ENCODE results near the gene CEP41.

CEP41 gene

GRCh38 chr7:130413201-130413600, 27.6 kb downstream of the CEP41 start:
- no peak overlapping the region for H3K4me3 ChIP-seq (ENCODE audit: low read depth, low read length)
- no peak for DNase-seq (ENCODE audit: low read depth)
- no peak for TF ChIP-seq MYC (IDR thresholded peaks at IDR 0.05; ENCODE audit: low read depth, low read length)

- H3K4me3 ChIP-seq (ENCODE audit: low read depth, low read length) = no peak overlapping the region
- TF ChIP-seq MYC (IDR thresholded peaks at IDR 0.05; ENCODE audit: low read depth, low read length) (no peak), CTCF (IDR thresholded peaks at IDR 0.05; ENCODE audit: low read depth, low read length) (no peak), POLR2A (IDR thresholded peaks at IDR 0.05; ENCODE audit: extremely low read depth, insufficient read length) (no peak), MAX (IDR thresholded peaks at IDR 0.05; ENCODE audit: low read depth, low read length) (no peak)
- DNase-seq (ENCODE audit: low read depth) = no peak
Measured at GRCh38 chr7:130410868-130411541, 29.8 kb downstream of the CEP41 start.

GRCh38 chr7:130409712-130410072, 31.1 kb downstream of the CEP41 start:
- no peak for DNase-seq (ENCODE audit: low read depth)
- H3K4me3 ChIP-seq (ENCODE audit: low read depth, low read length) = no peak overlapping the region
- TF ChIP-seq MAX (IDR thresholded peaks at IDR 0.05; ENCODE audit: low read depth, low read length) (no peak), MYC (IDR thresholded peaks at IDR 0.05; ENCODE audit: low read depth, low read length) (no peak), CTCF (IDR thresholded peaks at IDR 0.05; ENCODE audit: low read depth, low read length) (no peak), POLR2A (IDR thresholded peaks at IDR 0.05; ENCODE audit: extremely low read depth, insufficient read length) (no peak)

- no peak overlapping the region for H3K4me3 ChIP-seq (ENCODE audit: low read depth, low read length)
- TF ChIP-seq CTCF (IDR thresholded peaks at IDR 0.05; ENCODE audit: low read depth, low read length) = no peak
- no peak for TF ChIP-seq MYC (IDR thresholded peaks at IDR 0.05; ENCODE audit: low read depth, low read length)
- TF ChIP-seq POLR2A (IDR thresholded peaks at IDR 0.05; ENCODE audit: extremely low read depth, insufficient read length) = no peak
- TF ChIP-seq MAX (IDR thresholded peaks at IDR 0.05; ENCODE audit: low read depth, low read length) = no peak
- no peak for DNase-seq (ENCODE audit: low read depth)
Measured at GRCh38 chr7:130409067-130409711, 31.6 kb downstream of the CEP41 start.

DNA sequence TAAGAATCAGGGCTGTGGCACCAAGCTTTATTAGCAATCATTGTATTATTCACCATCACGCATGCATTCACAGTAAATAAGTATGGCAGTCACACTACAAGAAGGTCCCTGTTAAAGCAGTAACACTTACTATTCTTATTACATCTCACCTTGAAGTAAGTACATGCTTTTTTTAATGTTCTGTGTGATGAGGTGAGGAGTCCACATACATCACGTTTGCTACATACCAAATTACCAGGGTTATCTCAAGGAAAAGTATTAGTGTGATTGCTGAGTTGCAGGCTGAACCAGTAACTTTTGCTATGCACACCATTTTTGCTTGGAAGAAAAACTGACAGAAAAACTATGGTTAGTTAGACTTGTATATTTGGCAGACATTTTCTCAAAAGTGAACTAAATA, 35.8 kb downstream of the CEP41 start:
- no peak overlapping the region for H3K4me3 ChIP-seq (ENCODE audit: low read depth, low read length)
- TF ChIP-seq POLR2A (IDR thresholded peaks at IDR 0.05; ENCODE audit: extremely low read depth, insufficient read length) (no peak), MYC (IDR thresholded peaks at IDR 0.05; ENCODE audit: low read depth, low read length) (no peak), MAX (IDR thresholded peaks at IDR 0.05; ENCODE audit: low read depth, low read length) (no peak), CTCF (IDR thresholded peaks at IDR 0.05; ENCODE audit: low read depth, low read length) (no peak)
- no peak for DNase-seq (ENCODE audit: low read depth)

- DNase-seq (ENCODE audit: low read depth) = no peak
- TF ChIP-seq MAX (IDR thresholded peaks at IDR 0.05; ENCODE audit: low read depth, low read length) (no peak), CTCF (IDR thresholded peaks at IDR 0.05; ENCODE audit: low read depth, low read length) (no peak), POLR2A (IDR thresholded peaks at IDR 0.05; ENCODE audit: extremely low read depth, insufficient read length) (no peak), MYC (IDR thresholded peaks at IDR 0.05; ENCODE audit: low read depth, low read length) (no peak)
- no peak overlapping the region for H3K4me3 ChIP-seq (ENCODE audit: low read depth, low read length)
Measured at GRCh38 chr7:130401578-130401977, 39.2 kb downstream of the CEP41 start.
